Gastrocnemius medialis (tissue), 4 donors: ENCODE measurements around the gene GSTCD. TPM values are rescaled to one million over a fixed set of nuclear protein-coding genes. Genes with fewer than 3 reads are reported as not detected.

ENCODE experiments used
- ATAC-seq, 2 donors: fragments of 150-250 bp; one replicate each; pipeline ENCODE4 v1.9.1; 2016
- DNase-seq, 2 donors: peaks; one replicate each; pipeline ENCODE4 v3.0.0-alpha.2; 2019
- H3K27ac ChIP-seq, 4 donors: fragments of 200-600 bp; sonication (generic); 1 replicate in 1 of 4; 2 replicates in 3 of 4; pipeline ENCODE4 v1.5.1; 2016 to 2018; ENCODE audit warnings: mild to moderate bottlenecking in 2 of 4, moderate library complexity in 1 of 4
- H3K27me3 ChIP-seq, 3 donors: fragments of 200-600 bp; sonication (generic) in 2 of 3; 1 replicate in 1 of 3; 2 replicates in 2 of 3; pipeline versions ENCODE4 v1.5.1 to v1.6.0; 2016 to 2019; ENCODE audit warnings: mild to moderate bottlenecking in 1 of 3, moderate library complexity in 1 of 3
- H3K36me3 ChIP-seq, 2 donors: fragments of 200-600 bp; sonication (generic) in 1 of 2; one replicate each; pipeline ENCODE4 v1.5.1; 2017 to 2018
- H3K4me1 ChIP-seq, 2 donors: fragments of 200-600 bp; sonication (generic) in 1 of 2; one replicate each; pipeline ENCODE4 v1.5.1; 2016 to 2017; ENCODE audit warnings: mild to moderate bottlenecking in 2 of 2
- H3K4me3 ChIP-seq, 4 donors: fragments of 200-600 bp; sonication (generic) in 3 of 4; 1 replicate in 1 of 4; 2 replicates in 3 of 4; pipeline ENCODE4 v1.5.1; 2016 to 2019; ENCODE audit warnings: mild to moderate bottlenecking in 2 of 4
- H3K9me3 ChIP-seq, 3 donors: fragments of 200-600 bp; sonication (generic) in 2 of 3; 1 replicate in 1 of 3; 2 replicates in 2 of 3; pipeline ENCODE4 v1.5.1; 2016 to 2019
- CTCF ChIP-seq, 5 experiments: fragments of 450-650 bp in 3 of 5; fragments of 200-600 bp in 2 of 5; sonication (generic) in 2 of 5; IDR thresholded peaks in 4 of 5; conservative IDR thresholded peaks in 1 of 5; 1 replicate in 4 of 5; 2 replicates in 1 of 5; pipeline ENCODE4 v1.5.1; 2016 to 2019; ENCODE audit warnings: antibody characterized with exemption in 5 of 5, mild to moderate bottlenecking in 3 of 5, moderate library complexity in 3 of 5
- POLR2A ChIP-seq, 2 donors: fragments of 450-650 bp; IDR thresholded peaks; one replicate each; pipeline ENCODE4 v1.6.1; 2017; ENCODE audit warnings: antibody characterized with exemption in 2 of 2, mild to moderate bottlenecking in 2 of 2, moderate library complexity in 2 of 2
- in situ Hi-C, 4 donors: fragments of 200-750 bp; cut with MboI; loops; one replicate each; pipeline versions ENCODE4 v1.15.0 to v1.8.0; 2017; ENCODE audit warnings: low sequenced_read_pairs in 4 of 4
- intact Hi-C: fragments of 100-400 bp; cut with DNase I; formaldehyde crosslinking; loops from one replicate; pipeline ENCODE4 v1.15.1; 2023; ENCODE audit warnings: low total_unique reads
- total RNA-seq, 4 donors: library from RNA; depleted of rRNA; stranded (reverse); fragments of >200 nt; gene quantifications; one replicate each; pipeline versions ENCODE4 v1.1.0 to v1.2.3, GENCODE V29; 2016

The GSTCD gene
- total RNA-seq, 4 donors from 2014 or later, result 1.8 to 15.0 (median 5.6) TPM

GRCh38 chr4:105707782-105708180 is 803 bp upstream of the GSTCD start:
- intact Hi-C loops (loop anchor here (1.0 to 2.0 kb wide), 4 partner anchors 85 to 609 kb away; partner anchors contain the start of genes AIMP1, PPA2, TBCK and TET2), in situ Hi-C loops (loop anchor here in 3 of 4 donors (25.0 kb wide), 2 partner anchors 195 to 570 kb away; partner anchors contain the start of gene TET2 (in 2 of the 3))
- TF ChIP-seq CTCF (IDR thresholded peaks at IDR 0.05 in 4 of 5, conservative IDR thresholded peaks at IDR 0.05 in 1 of 5) (no peak), POLR2A (IDR thresholded peaks at IDR 0.05) (no peak)
- Histone ChIP-seq H3K9me3 (no peaks in the 10 kb centered on the region), H3K4me3 (peak overlapping the region; percentile 91 to 98 (median 94)), H3K4me1 (peaks cover 18 to 30% of the 10 kb centered on the region in 2 donors), H3K27ac (peak overlapping the region; percentile 89 to 93 (median 91)), H3K36me3 (no peaks in the 10 kb centered on the region), H3K27me3 (no peaks in the 10 kb centered on the region)
- no peak for ATAC-seq
- DNase-seq, result no peak

GRCh38 chr4:105709081-105709450 is 482 bp downstream of the GSTCD start:
- H3K4me1 ChIP-seq, result peaks cover 21 to 33% of the 10 kb centered on the region in 2 donors
- DNase-seq (peak in 1 of 2 donors; percentile 10), ATAC-seq (peak; percentile 7 to 21)
- in situ Hi-C loops, result loop anchor here in 3 of 4 donors (25.0 kb wide), 2 partner anchors 197 to 572 kb away; partner anchors contain the start of gene TET2 (in 2 of the 3)
- TF ChIP-seq CTCF (IDR thresholded peaks at IDR 0.05 in 4 of 5, conservative IDR thresholded peaks at IDR 0.05 in 1 of 5), result no peak
- TF ChIP-seq POLR2A (IDR thresholded peaks at IDR 0.05), result no peak
- H3K27ac ChIP-seq, result peak overlapping the region; percentile 89 to 93 (median 91)
- intact Hi-C loops, result loop anchor here (2.0 kb wide), 3 partner anchors 86 to 562 kb away; partner anchors contain the start of genes PPA2 and TET2
- H3K36me3 ChIP-seq, result no peaks in the 10 kb centered on the region
- no peaks in the 10 kb centered on the region for H3K9me3 ChIP-seq
- peak overlapping the region; percentile 91 to 98 (median 94) for H3K4me3 ChIP-seq
- no peaks in the 10 kb centered on the region for H3K27me3 ChIP-seq

GRCh38 chr4:105710012-105710600 is 1.5 kb downstream of the GSTCD start:
- DNase-seq (no peak), ATAC-seq (no peak)
- no peak overlapping the region for H3K27ac ChIP-seq
- H3K36me3 ChIP-seq, result no peaks in the 10 kb centered on the region
- peaks cover 29 to 43% of the 10 kb centered on the region in 2 donors for H3K4me1 ChIP-seq
- no peaks in the 10 kb centered on the region for H3K27me3 ChIP-seq
- peak overlapping the region in 1 of 4 donors; percentile 98 for H3K4me3 ChIP-seq
- no peak for TF ChIP-seq POLR2A (IDR thresholded peaks at IDR 0.05)
- no peak for TF ChIP-seq CTCF (IDR thresholded peaks at IDR 0.05 in 4 of 5, conservative IDR thresholded peaks at IDR 0.05 in 1 of 5)
- intact Hi-C loops (no loop called here), in situ Hi-C loops (loop anchor here in 3 of 4 donors (10.0 to 25.0 kb wide), 3 partner anchors 185 to 573 kb away; partner anchors contain the start of gene TET2 (in 2 of the 3))
- no peaks in the 10 kb centered on the region for H3K9me3 ChIP-seq

- TF ChIP-seq CTCF (IDR thresholded peaks at IDR 0.05 in 4 of 5, conservative IDR thresholded peaks at IDR 0.05 in 1 of 5) (no peak), POLR2A (IDR thresholded peaks at IDR 0.05) (no peak)
- no peaks in the 10 kb centered on the region for H3K9me3 ChIP-seq
- intact Hi-C loops, result no loop called here
- in situ Hi-C loops, result loop anchor here in 3 of 4 donors (10.0 to 25.0 kb wide), 3 partner anchors 186 to 573 kb away; partner anchors contain the start of gene TET2 (in 2 of the 3)
- ATAC-seq (no peak), DNase-seq (no peak)
- peaks cover 27 to 46% of the 10 kb centered on the region in 2 donors for H3K4me1 ChIP-seq
- H3K4me3 ChIP-seq, result no peak overlapping the region
- no peaks in the 10 kb centered on the region for H3K27me3 ChIP-seq
- H3K27ac ChIP-seq, result no peak overlapping the region
- H3K36me3 ChIP-seq, result no peaks in the 10 kb centered on the region
These were observed 2.1 kb downstream of the GSTCD start for GRCh38 chr4:105710678-105711077.
